ENCODE data around the gene REM1.
"Not testable (repeated sequence)": the region's sequence is repeated elsewhere in the genome, so short reads cannot be mapped to it uniquely, and the experiment has no call there.

Gene REM1

GRCh38 chr20:31474758-31475427 is at the start of gene REM1, which contains the start of gene DEFB124:
Gene REM1, plus strand, starts transcription at chr20:31475288. Its CDS starts 1,158 bp downstream, at chr20:31476446.
Gene DEFB124, minus strand, starts transcription at chr20:31475127. Its CDS starts 2,114 bp downstream, at chr20:31473013.
- no peak for DNase-seq (ENCODE audit: low read depth in 2 of 2)

GRCh38 chr20:31425797-31426196 is 49.3 kb upstream of the REM1 start:
- no peak for DNase-seq (ENCODE audit: low read depth in 2 of 2)

- not testable (repeated sequence) for DNase-seq (ENCODE audit: low read depth in 2 of 2)
Observed at GRCh38 chr20:31426891-31427551, 48.1 kb upstream of the REM1 start.

- not testable (repeated sequence) for DNase-seq (ENCODE audit: low read depth in 2 of 2)
Observed at GRCh38 chr20:31427576-31427975, 47.5 kb upstream of the REM1 start.

GRCh38 chr20:31430568-31431115 is 44.4 kb upstream of the REM1 start:
- DNase-seq (ENCODE audit: low read depth in 2 of 2), result no peak

GRCh38 chr20:31440012-31440659 is 35.0 kb upstream of the REM1 start, which contains the start of gene DEFB123:
Gene DEFB123, plus strand, starts transcription at chr20:31440632. Its CDS starts 67 bp downstream, at chr20:31440699.
- DNase-seq (ENCODE audit: low read depth in 2 of 2), result no peak

GRCh38 chr20:31446084-31446819 is 28.8 kb upstream of the REM1 start:
- no peak for DNase-seq (ENCODE audit: low read depth in 2 of 2)

GRCh38 chr20:31449511-31450414 is 25.3 kb upstream of the REM1 start:
- DNase-seq (ENCODE audit: low read depth in 2 of 2), result no peak

- no peak for DNase-seq (ENCODE audit: low read depth in 2 of 2)
Observed at GRCh38 chr20:31452575-31452974, 22.5 kb upstream of the REM1 start.

GRCh38 chr20:31454361-31454760 is 20.7 kb upstream of the REM1 start:
- DNase-seq (ENCODE audit: low read depth in 2 of 2), result no peak

GRCh38 chr20:31470946-31471345 is 4.1 kb upstream of the REM1 start:
- not testable (repeated sequence) for DNase-seq (ENCODE audit: low read depth in 2 of 2)

GRCh38 chr20:31472395-31473330 is 2.4 kb upstream of the REM1 start:
- no peak for DNase-seq (ENCODE audit: low read depth in 2 of 2)

- DNase-seq (ENCODE audit: low read depth in 2 of 2), result no peak
Observed at GRCh38 chr20:31473331-31474096, 1.6 kb upstream of the REM1 start.

- DNase-seq (ENCODE audit: low read depth in 2 of 2), result no peak
Observed at GRCh38 chr20:31474097-31474436, 1.0 kb upstream of the REM1 start.

- no peak for DNase-seq (ENCODE audit: low read depth in 2 of 2)
Observed at GRCh38 chr20:31475472-31476293, 595 bp downstream of the REM1 start.

GRCh38 chr20:31476294-31476585 is 1.2 kb downstream of the REM1 start:
- no peak for DNase-seq (ENCODE audit: low read depth in 2 of 2)

- no peak for DNase-seq (ENCODE audit: low read depth in 2 of 2)
Observed at GRCh38 chr20:31476643-31477215, 1.6 kb downstream of the REM1 start.

- no peak for DNase-seq (ENCODE audit: low read depth in 2 of 2)
Observed at GRCh38 chr20:31484001-31484400, 8.9 kb downstream of the REM1 start.

Measured in stimulated activated CD8-positive, alpha-beta memory T cell treated with anti-CD3 and anti-CD28 coated beads, Interleukin-15, amount 100 ng/mL, for 4 hours (primary cell).